ENCODE results near the gene GALNT3. TPM values are rescaled to one million over a fixed set of nuclear protein-coding genes. Genes with fewer than 3 reads are reported as not detected.

The GALNT3 gene
- total RNA-seq, 1 experiment from 2014 or later: 79.8 TPM

DNA sequence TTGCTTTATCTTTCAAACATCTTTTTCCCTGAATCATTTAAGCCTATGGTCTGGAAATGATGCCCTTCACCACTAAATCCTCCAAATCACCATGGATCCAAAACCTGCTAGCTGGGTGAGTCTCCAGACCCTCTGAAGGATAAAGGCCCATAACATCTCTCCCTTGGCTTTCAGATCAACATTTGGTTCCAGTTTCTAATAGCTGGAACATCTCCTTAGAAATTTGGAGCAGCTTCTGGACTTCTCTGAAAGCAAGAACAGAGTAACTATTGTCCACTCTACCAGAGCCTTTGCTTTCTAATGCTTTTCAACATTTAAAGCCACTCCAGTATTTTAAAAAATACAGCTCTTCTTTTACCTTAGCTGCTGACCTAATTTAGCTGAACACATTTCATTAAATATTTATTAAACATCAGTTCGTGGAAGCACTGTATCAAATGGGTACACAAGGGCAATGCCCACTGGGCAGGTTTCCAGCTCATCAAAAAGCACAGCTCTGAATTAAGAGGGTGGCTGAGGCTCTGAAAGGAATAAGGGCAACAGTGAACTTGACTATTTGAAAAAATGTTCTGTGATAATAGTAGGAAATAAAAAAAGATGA, 75.3 kb downstream of the GALNT3 start:
- Mint-ChIP-seq H3K27ac (ENCODE audit: unreplicated experiment) (no peak overlapping the region), H3K4me3 (ENCODE audit: low read depth, unreplicated experiment) (no peak overlapping the region), H3K9me3 (ENCODE audit: low read depth, unreplicated experiment) (no peaks in the 10 kb centered on the region), H3K4me1 (ENCODE audit: low read depth, unreplicated experiment) (no peaks in the 10 kb centered on the region), H3K36me3 (ENCODE audit: insufficient read depth, unreplicated experiment) (no peaks in the 10 kb centered on the region), H3K27me3 (ENCODE audit: unreplicated experiment) (no peaks in the 10 kb centered on the region)
- CTCF ChIA-PET: no interaction called here
- no peak for DNase-seq
- intact Hi-C loops (cut with micrococcal nuclease; ENCODE audit: unreplicated experiment): no loop called here
- BruUV-seq (replicated peaks): no TSS peak
- TF ChIP-seq, protein P1, sequence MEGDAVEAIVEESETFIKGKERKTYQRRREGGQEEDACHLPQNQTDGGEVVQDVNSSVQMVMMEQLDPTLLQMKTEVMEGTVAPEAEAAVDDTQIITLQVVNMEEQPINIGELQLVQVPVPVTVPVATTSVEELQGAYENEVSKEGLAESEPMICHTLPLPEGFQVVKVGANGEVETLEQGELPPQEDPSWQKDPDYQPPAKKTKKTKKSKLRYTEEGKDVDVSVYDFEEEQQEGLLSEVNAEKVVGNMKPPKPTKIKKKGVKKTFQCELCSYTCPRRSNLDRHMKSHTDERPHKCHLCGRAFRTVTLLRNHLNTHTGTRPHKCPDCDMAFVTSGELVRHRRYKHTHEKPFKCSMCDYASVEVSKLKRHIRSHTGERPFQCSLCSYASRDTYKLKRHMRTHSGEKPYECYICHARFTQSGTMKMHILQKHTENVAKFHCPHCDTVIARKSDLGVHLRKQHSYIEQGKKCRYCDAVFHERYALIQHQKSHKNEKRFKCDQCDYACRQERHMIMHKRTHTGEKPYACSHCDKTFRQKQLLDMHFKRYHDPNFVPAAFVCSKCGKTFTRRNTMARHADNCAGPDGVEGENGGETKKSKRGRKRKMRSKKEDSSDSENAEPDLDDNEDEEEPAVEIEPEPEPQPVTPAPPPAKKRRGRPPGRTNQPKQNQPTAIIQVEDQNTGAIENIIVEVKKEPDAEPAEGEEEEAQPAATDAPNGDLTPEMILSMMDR (IDR thresholded peaks at IDR 0.05; ENCODE audit: unreplicated experiment): no peak

DNA sequence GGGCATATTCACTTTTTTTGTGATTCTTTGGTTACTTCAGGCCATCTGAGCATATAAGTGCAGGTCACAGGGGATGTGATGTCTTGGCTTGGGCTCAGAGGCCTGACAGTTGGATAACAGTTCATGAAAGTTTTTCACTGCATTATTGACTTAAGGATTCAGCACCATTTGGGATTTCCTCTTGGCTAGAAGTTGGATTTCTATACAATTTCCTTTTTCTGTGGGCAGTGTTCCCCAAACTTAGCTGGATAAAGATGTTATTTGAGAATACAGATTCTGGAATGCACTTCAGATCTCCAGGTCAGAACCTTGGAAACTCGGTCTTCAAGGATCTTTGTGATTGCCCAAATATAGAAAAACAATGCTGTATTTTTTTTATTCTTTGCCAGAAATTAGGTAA, 78.0 kb downstream of the GALNT3 start:
- no TSS peak for BruUV-seq (replicated peaks)
- no peaks in the 10 kb centered on the region for H3K27me3 Mint-ChIP-seq (ENCODE audit: unreplicated experiment)

DNA sequence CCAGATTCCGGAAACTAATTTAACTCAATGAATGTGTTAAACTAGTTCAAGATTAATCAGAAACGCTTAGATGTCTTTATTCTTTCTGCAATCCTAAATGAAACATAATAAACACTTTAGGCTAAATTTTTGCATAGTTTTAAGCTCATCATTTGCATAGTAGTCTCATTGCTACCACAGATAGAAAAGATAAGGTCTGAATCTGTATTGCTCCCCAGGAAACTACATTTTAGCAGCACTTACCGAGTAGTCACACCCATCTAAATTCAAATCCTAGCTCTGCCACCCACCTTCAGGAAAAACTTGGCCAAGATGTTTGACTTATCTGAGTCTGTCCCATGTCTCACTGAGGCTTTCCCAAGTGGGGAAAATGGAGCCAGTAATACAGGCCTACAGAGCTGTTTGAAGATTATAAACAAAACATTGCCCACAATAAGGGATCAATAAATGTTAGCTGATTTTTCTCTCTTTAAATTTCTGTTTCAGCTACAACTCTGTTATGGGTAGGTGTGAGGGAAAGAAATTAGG, 87.0 kb downstream of the GALNT3 start:
- Mint-ChIP-seq H3K27ac (ENCODE audit: unreplicated experiment) (no peak overlapping the region), H3K36me3 (ENCODE audit: insufficient read depth, unreplicated experiment) (no peaks in the 10 kb centered on the region), H3K9me3 (ENCODE audit: low read depth, unreplicated experiment) (peaks cover 7% of the 10 kb centered on the region), H3K4me3 (ENCODE audit: low read depth, unreplicated experiment) (no peak overlapping the region), H3K4me1 (ENCODE audit: low read depth, unreplicated experiment) (no peaks in the 10 kb centered on the region), H3K27me3 (ENCODE audit: unreplicated experiment) (no peaks in the 10 kb centered on the region)
- intact Hi-C loops (cut with micrococcal nuclease; ENCODE audit: unreplicated experiment): no loop called here
- CTCF ChIA-PET: no interaction called here
- no TSS peak for BruUV-seq (replicated peaks)
- TF ChIP-seq, protein P1 (IDR thresholded peaks at IDR 0.05; ENCODE audit: unreplicated experiment): no peak
- no peak for DNase-seq

More for the DNA sequence above, 78.0 kb downstream of the GALNT3 start:
- Mint-ChIP-seq H3K4me1 (ENCODE audit: low read depth, unreplicated experiment) (no peaks in the 10 kb centered on the region), H3K4me3 (ENCODE audit: low read depth, unreplicated experiment) (no peak overlapping the region), H3K9me3 (ENCODE audit: low read depth, unreplicated experiment) (no peaks in the 10 kb centered on the region), H3K27ac (ENCODE audit: unreplicated experiment) (no peak overlapping the region), H3K36me3 (ENCODE audit: insufficient read depth, unreplicated experiment) (no peaks in the 10 kb centered on the region)
- TF ChIP-seq, protein P1 (IDR thresholded peaks at IDR 0.05; ENCODE audit: unreplicated experiment): no peak
- CTCF ChIA-PET: no interaction called here
- DNase-seq: no peak
- intact Hi-C loops (cut with micrococcal nuclease; ENCODE audit: unreplicated experiment): no loop called here

DNA sequence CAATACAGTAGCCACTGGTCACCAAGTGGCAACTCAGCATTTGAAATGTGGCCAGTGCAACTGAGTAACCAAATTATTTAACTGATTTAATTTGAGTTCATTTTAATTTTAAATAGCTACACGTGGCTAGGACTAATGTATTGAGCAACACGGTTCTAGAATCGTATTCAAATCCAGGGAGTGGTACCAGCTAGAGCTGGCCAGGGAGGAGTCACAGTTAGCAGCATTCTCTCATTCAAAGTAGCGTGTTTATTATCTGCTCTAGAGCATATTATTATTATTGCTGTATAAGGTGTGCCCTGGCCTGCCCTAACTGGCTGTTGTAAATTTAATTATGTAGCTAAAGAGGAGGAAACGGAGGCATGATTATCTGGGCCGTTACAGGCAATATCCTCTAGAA, 92.9 kb downstream of the GALNT3 start:
- CTCF ChIA-PET: no interaction called here
- Mint-ChIP-seq H3K9me3 (ENCODE audit: low read depth, unreplicated experiment) (no peaks in the 10 kb centered on the region), H3K4me1 (ENCODE audit: low read depth, unreplicated experiment) (no peaks in the 10 kb centered on the region), H3K4me3 (ENCODE audit: low read depth, unreplicated experiment) (no peak overlapping the region), H3K36me3 (ENCODE audit: insufficient read depth, unreplicated experiment) (no peaks in the 10 kb centered on the region), H3K27ac (ENCODE audit: unreplicated experiment) (no peak overlapping the region), H3K27me3 (ENCODE audit: unreplicated experiment) (peaks cover 12% of the 10 kb centered on the region)
- DNase-seq: no peak
- intact Hi-C loops (cut with micrococcal nuclease; ENCODE audit: unreplicated experiment): no loop called here
- TF ChIP-seq, protein P1 (IDR thresholded peaks at IDR 0.05; ENCODE audit: unreplicated experiment): no peak
- BruUV-seq (replicated peaks): no TSS peak

All from Calu3 (cell line).